H9 (cell line): ENCODE data around the gene PIEZO2. TPM values are rescaled to one million over a fixed set of nuclear protein-coding genes. Genes with fewer than 3 reads are reported as not detected.

ENCODE experiments used
- DNase-seq: peaks from one replicate; pipeline ENCODE4 v3.0.0-alpha.2; 2017
- H2AFZ ChIP-seq: one replicate; pipeline ENCODE4 v1.6.1; 2013; ENCODE audit warnings: mild to moderate bottlenecking, low read length, control low read depth, moderate library complexity
- H2AK5ac ChIP-seq: 2 replicates; pipeline ENCODE4 v1.6.1; 2013; ENCODE audit warnings: low read length, control low read depth, mixed read lengths; ENCODE audit not compliant: insufficient read length
- H2BK120ac ChIP-seq: one replicate; pipeline ENCODE4 v1.6.1; 2013; ENCODE audit warnings: low read depth, mild to moderate bottlenecking, low read length, control low read depth, inconsistent platforms; ENCODE audit not compliant: poor library complexity, severe bottlenecking
- H2BK12ac ChIP-seq: 2 replicates; pipeline ENCODE4 v1.6.1; 2013; ENCODE audit warnings: low read length, control low read depth, mixed read lengths, low read depth; ENCODE audit not compliant: insufficient read length
- H2BK15ac ChIP-seq: 2 replicates; pipeline ENCODE4 v1.6.1; 2013; ENCODE audit warnings: low read depth, low read length, control low read depth
- H2BK20ac ChIP-seq: one replicate; pipeline ENCODE4 v1.6.1; 2013; ENCODE audit warnings: low read depth, mild to moderate bottlenecking, low read length, control low read depth, inconsistent platforms; ENCODE audit not compliant: poor library complexity, severe bottlenecking
- H2BK5ac ChIP-seq: 2 replicates; pipeline ENCODE4 v1.6.1; 2013; ENCODE audit warnings: low read length, control low read depth, mixed read lengths; ENCODE audit not compliant: insufficient read length
- H3K14ac ChIP-seq: 2 replicates; pipeline ENCODE4 v1.6.1; 2013; ENCODE audit warnings: low read length, control low read depth; ENCODE audit not compliant: insufficient read depth
- H3K18ac ChIP-seq: 2 replicates; pipeline ENCODE4 v1.6.1; 2013; ENCODE audit warnings: low read depth, mild to moderate bottlenecking, mixed read lengths, low read length, control low read depth; ENCODE audit not compliant: insufficient read length
- H3K23ac ChIP-seq: 2 replicates; pipeline ENCODE4 v1.6.1; 2013; ENCODE audit warnings: low read length, control low read depth, mixed read lengths, low read depth; ENCODE audit not compliant: insufficient read length
- H3K23me2 ChIP-seq: 2 replicates; pipeline ENCODE4 v1.6.1; 2013; ENCODE audit warnings: low read depth, mild to moderate bottlenecking, mixed read lengths, low read length, control low read depth; ENCODE audit not compliant: insufficient read length, poor library complexity, severe bottlenecking
- H3K27ac ChIP-seq: 2 replicates; pipeline ENCODE4 v1.5.1; 2013; ENCODE audit warnings: low read length, control low read depth, mixed read lengths, low read depth; ENCODE audit not compliant: insufficient read length
- H3K27me3 ChIP-seq: 2 replicates; pipeline ENCODE4 v1.6.1; 2013; ENCODE audit warnings: low read length, control low read depth, inconsistent platforms; ENCODE audit not compliant: insufficient read depth
- H3K4ac ChIP-seq: 2 replicates; pipeline ENCODE4 v1.6.1; 2013; ENCODE audit warnings: low read depth, mild to moderate bottlenecking, control low read depth, inconsistent platforms, low read length, moderate library complexity
- H3K4me1 ChIP-seq: 2 replicates; pipeline ENCODE4 v1.6.1; 2013; ENCODE audit warnings: low read length, control low read depth, inconsistent platforms; ENCODE audit not compliant: insufficient read depth
- H3K4me2 ChIP-seq: 2 replicates; pipeline ENCODE4 v1.6.1; 2013; ENCODE audit warnings: low read length, control low read depth, mixed read lengths; ENCODE audit not compliant: insufficient read length, insufficient read depth
- H3K56ac ChIP-seq: 2 replicates; pipeline ENCODE4 v1.6.1; 2013; ENCODE audit warnings: low read depth, mild to moderate bottlenecking, mixed read lengths, low read length, control low read depth; ENCODE audit not compliant: insufficient read length
- H3K79me1 ChIP-seq: 2 replicates; pipeline ENCODE4 v1.6.1; 2013; ENCODE audit warnings: low read depth, mild to moderate bottlenecking, moderate library complexity, low read length, control low read depth, inconsistent platforms; ENCODE audit not compliant: insufficient read depth, poor library complexity, severe bottlenecking
- H3K79me2 ChIP-seq: 2 replicates; pipeline ENCODE4 v1.6.1; 2013; ENCODE audit warnings: low read length, control low read depth, inconsistent platforms; ENCODE audit not compliant: insufficient read depth
- H3K9ac ChIP-seq: 2 replicates; pipeline ENCODE4 v1.6.1; 2013; ENCODE audit warnings: low read length, control low read depth, mixed read lengths; ENCODE audit not compliant: insufficient read length; ENCODE audit errors: extremely low read depth
- H3K9me3 ChIP-seq: one replicate; pipeline ENCODE4 v1.6.1; 2013; ENCODE audit warnings: low read depth, low read length, inconsistent platforms; ENCODE audit not compliant: control insufficient read depth
- H3T11ph ChIP-seq: one replicate; pipeline ENCODE4 v1.6.1; 2013; ENCODE audit warnings: mild to moderate bottlenecking, low read length, control low read depth, inconsistent platforms
- H4K20me1 ChIP-seq: one replicate; pipeline ENCODE4 v1.6.1; 2013; ENCODE audit not compliant: control insufficient read depth, insufficient read length, insufficient read depth
- H4K5ac ChIP-seq: 2 replicates; pipeline ENCODE4 v1.6.1; 2013; ENCODE audit warnings: low read depth, mild to moderate bottlenecking, mixed read lengths, low read length, control low read depth; ENCODE audit not compliant: insufficient read length
- H4K8ac ChIP-seq: replicated peaks from 2 replicates; pipeline ENCODE4 v1.6.1; 2013; ENCODE audit warnings: low read length, control low read depth, mixed read lengths, low read depth; ENCODE audit not compliant: insufficient read length
- H4K91ac ChIP-seq: 2 replicates; pipeline ENCODE4 v1.6.1; 2013; ENCODE audit warnings: low read depth, mild to moderate bottlenecking, moderate library complexity, mixed read lengths, low read length, control low read depth; ENCODE audit not compliant: insufficient read length
- H3K27ac Mint-ChIP-seq, 3 experiments: 2 replicates in 2 of 3; 3 replicates in 1 of 3; pipeline ENCODE4 v1.8.0; 2020 to 2021; ENCODE audit warnings: mixed read lengths in 3 of 3, mild to moderate bottlenecking in 1 of 3, moderate library complexity in 1 of 3
- H3K27me3 Mint-ChIP-seq: 2 replicates; pipeline ENCODE4 v1.8.0; 2021; ENCODE audit warnings: low read depth, mild to moderate bottlenecking, moderate library complexity, mixed read lengths
- H3K36me3 Mint-ChIP-seq, 3 experiments: 2 replicates in 2 of 3; 3 replicates in 1 of 3; pipeline ENCODE4 v1.8.0; 2020 to 2021; ENCODE audit warnings: low read depth in 3 of 3, mixed read lengths in 3 of 3; ENCODE audit not compliant: insufficient read depth in 1 of 3
- H3K4me1 Mint-ChIP-seq, 2 experiments: 2 replicates each; pipeline ENCODE4 v1.8.0; 2020; ENCODE audit warnings: mixed read lengths in 2 of 2
- H3K4me3 Mint-ChIP-seq, 2 experiments: 2 replicates in 1 of 2; 3 replicates in 1 of 2; pipeline ENCODE4 v1.8.0; 2020 to 2021; ENCODE audit warnings: mild to moderate bottlenecking in 2 of 2, mixed read lengths in 2 of 2, moderate library complexity in 1 of 2
- H3K9me3 Mint-ChIP-seq, 2 experiments: 2 replicates in 1 of 2; 3 replicates in 1 of 2; pipeline ENCODE4 v1.8.0; 2020; ENCODE audit warnings: mild to moderate bottlenecking in 2 of 2, mixed read lengths in 2 of 2, moderate library complexity in 1 of 2
- WGBS: extraction: QIAGEN DNeasy Blood & Tissue Kit; methylation state at CpG from one replicate; pipeline ENCODE4 v1.1.7; 2013; ENCODE audit warnings: missing lambda C conversion rate, low lambda C conversion rate, mixed read lengths; ENCODE audit not compliant: insufficient read length; ENCODE audit errors: extremely low coverage; 5-methylcytosine and 5-hydroxymethylcytosine counted together
- total RNA-seq: library from RNA; stranded (reverse); gene quantifications from 2 replicates; pipeline ENCODE4 v1.2.1, GENCODE V29; 2021
- TF ChIP-seq, protein P1 (sequence below): fragments of 200-600 bp; sonication (generic); conservative IDR thresholded peaks from 3 replicates; pipeline ENCODE4 v1.8.0; 2021; ENCODE audit warnings: antibody characterized with exemption, mild to moderate bottlenecking

Gene PIEZO2
- total RNA-seq, 1 experiment from 2014 or later: 3.9 TPM

DNA sequence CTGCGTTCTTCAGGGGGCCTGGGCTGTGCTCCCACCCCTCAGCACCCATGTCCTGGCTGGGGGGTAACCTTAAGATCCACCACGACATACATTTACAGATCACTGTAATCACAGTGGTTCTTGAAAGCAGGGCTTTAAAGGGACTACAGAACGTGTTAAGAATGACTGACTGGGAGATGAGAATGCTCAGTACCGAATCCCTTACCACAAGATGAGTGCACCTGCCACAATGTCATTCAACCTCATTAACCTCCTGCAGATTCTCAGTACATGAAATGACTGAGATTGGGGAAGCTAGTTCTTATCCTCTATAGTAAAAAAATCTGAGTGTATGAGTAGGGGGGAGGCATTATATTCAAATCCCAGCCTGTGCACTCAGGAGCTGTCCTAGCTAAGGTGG lies 10.5 kb upstream of the PIEZO2 start:
- Histone ChIP-seq H3K23ac (no peak overlapping the region), H2BK120ac (no peak overlapping the region), H3K23me2 (no peaks in the 10 kb centered on the region), H2AK5ac (no peak overlapping the region), H3K4ac (no peak overlapping the region), H4K8ac (no peak overlapping the region), H2BK12ac (no peak overlapping the region), H4K91ac (no peak overlapping the region), H2BK5ac (no peak overlapping the region), H3K14ac (no peak overlapping the region), H3K4me2 (no peak overlapping the region), H3T11ph (no peak overlapping the region), H4K5ac (no peak overlapping the region), H4K20me1 (no peaks in the 10 kb centered on the region), H2BK20ac (no peak overlapping the region), H3K9me3 (no peaks in the 10 kb centered on the region), H2AFZ (no peak overlapping the region), H3K79me1 (no peaks in the 10 kb centered on the region), H3K27me3 (peaks cover 2% of the 10 kb centered on the region; the same call in 1 of the 2 replicates), H2BK15ac (no peak overlapping the region), H3K9ac (no peak overlapping the region), H3K27ac (no peak overlapping the region), H3K79me2 (no peaks in the 10 kb centered on the region), H3K18ac (no peak overlapping the region), H3K56ac (no peak overlapping the region), H3K4me1 (peaks cover 2% of the 10 kb centered on the region; the same call in 1 of the 2 replicates)
- no peak for DNase-seq
- no peaks in the 10 kb centered on the region for H3K36me3 Mint-ChIP-seq
- H3K4me1 Mint-ChIP-seq: peaks cover 14% of the 10 kb centered on the region in 2 experiments
- TF ChIP-seq, protein P1, sequence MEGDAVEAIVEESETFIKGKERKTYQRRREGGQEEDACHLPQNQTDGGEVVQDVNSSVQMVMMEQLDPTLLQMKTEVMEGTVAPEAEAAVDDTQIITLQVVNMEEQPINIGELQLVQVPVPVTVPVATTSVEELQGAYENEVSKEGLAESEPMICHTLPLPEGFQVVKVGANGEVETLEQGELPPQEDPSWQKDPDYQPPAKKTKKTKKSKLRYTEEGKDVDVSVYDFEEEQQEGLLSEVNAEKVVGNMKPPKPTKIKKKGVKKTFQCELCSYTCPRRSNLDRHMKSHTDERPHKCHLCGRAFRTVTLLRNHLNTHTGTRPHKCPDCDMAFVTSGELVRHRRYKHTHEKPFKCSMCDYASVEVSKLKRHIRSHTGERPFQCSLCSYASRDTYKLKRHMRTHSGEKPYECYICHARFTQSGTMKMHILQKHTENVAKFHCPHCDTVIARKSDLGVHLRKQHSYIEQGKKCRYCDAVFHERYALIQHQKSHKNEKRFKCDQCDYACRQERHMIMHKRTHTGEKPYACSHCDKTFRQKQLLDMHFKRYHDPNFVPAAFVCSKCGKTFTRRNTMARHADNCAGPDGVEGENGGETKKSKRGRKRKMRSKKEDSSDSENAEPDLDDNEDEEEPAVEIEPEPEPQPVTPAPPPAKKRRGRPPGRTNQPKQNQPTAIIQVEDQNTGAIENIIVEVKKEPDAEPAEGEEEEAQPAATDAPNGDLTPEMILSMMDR: no peak
- H3K27me3 Mint-ChIP-seq: peaks cover 56% of the 10 kb centered on the region
- no peaks in the 10 kb centered on the region for H3K9me3 Mint-ChIP-seq
- no CpG with 5 or more reads among the region's 4 CpGs for WGBS
- no peak overlapping the region for H3K27ac Mint-ChIP-seq
- no peak overlapping the region for H3K4me3 Mint-ChIP-seq
